GM23248 (cell line): ENCODE measurements around the gene LRATD1.

Experiments
- EZH2 ChIP-seq: fragments of 200-600 bp; sonication (generic); IDR thresholded peaks from 2 replicates; pipeline ENCODE4 v1.6.1; 2018; ENCODE audit warnings: antibody characterized with exemption, mild to moderate bottlenecking; ENCODE audit not compliant: insufficient read depth, poor library complexity, severe bottlenecking
- EZH2phosphoT487 ChIP-seq: fragments of 200-600 bp; sonication (generic); IDR thresholded peaks from 2 replicates; pipeline ENCODE4 v1.6.1; 2018; ENCODE audit warnings: antibody characterized with exemption, moderate library complexity, mild to moderate bottlenecking, low read depth; ENCODE audit not compliant: insufficient read depth

DNA sequence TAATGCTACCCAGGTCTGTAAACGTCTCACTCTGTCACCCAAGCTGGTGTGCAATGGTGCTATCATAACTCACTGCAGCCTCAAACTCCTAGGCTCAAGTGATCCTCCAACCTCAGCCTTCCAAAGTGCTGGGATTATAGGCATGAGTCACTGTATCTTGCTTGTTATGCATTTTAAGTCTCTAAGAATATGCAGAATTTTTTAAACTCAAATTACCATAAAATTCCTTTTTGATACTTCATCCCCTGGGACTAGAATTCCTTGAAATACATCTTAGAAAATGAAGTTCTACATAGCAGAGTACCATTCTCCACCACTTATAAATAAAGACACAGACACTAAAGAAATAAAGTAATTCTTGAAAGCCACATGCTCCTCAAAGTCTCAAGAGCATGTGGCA is 30.2 kb upstream of the LRATD1 start:
- TF ChIP-seq EZH2 = no peak
- TF ChIP-seq EZH2phosphoT487 = no peak
